A673 (cell line): ENCODE data around the gene CNTN2. TPM values are rescaled to one million over a fixed set of nuclear protein-coding genes. Genes with fewer than 3 reads are reported as not detected.

ENCODE experiments used
- BruUV-seq: library from RNA; stranded (reverse); fragments of 400-500 nt; replicated peaks from 2 replicates; lab custom pipeline; 2021; lab: Mats Ljungman, UMichigan
- CTCF ChIA-PET: fragments of 300-600 bp; sonication (Branson Sonifier 250); formaldehyde crosslinking; loops from one replicate; lab custom pipeline; 2022; ENCODE audit warnings: antibody characterized with exemption; lab: Charles Lee
- POLR2A ChIA-PET: fragments of 300-600 bp; sonication (Branson Sonifier 250); formaldehyde crosslinking; loops from one replicate; lab custom pipeline; 2022; ENCODE audit warnings: antibody characterized with exemption; ENCODE audit not compliant: low non-redundant PET; lab: Charles Lee
- DNase-seq: peaks from one replicate; pipeline ENCODE4 v3.0.0-alpha.2; 2015; ENCODE audit warnings: low spot score
- H3K27ac ChIP-seq: fragments of 200-600 bp; sonication (generic); 2 replicates; pipeline ENCODE4 v1.5.1; 2016; ENCODE audit warnings: mixed run types, low read depth, mild to moderate bottlenecking, mixed read lengths, antibody characterized with exemption, low read length; ENCODE audit not compliant: poor library complexity, severe bottlenecking
- H3K27me3 ChIP-seq: fragments of 200-600 bp; sonication (generic); replicated peaks from 2 replicates; pipeline ENCODE4 v1.6.1; 2017; ENCODE audit warnings: mixed run types, low read depth, mild to moderate bottlenecking, mixed read lengths, antibody characterized with exemption, low read length; ENCODE audit not compliant: insufficient read depth, poor library complexity
- H3K36me3 ChIP-seq: fragments of 200-600 bp; sonication (generic); 2 replicates; pipeline ENCODE4 v1.6.1; 2016; ENCODE audit warnings: mixed run types, mild to moderate bottlenecking, mixed read lengths, antibody characterized with exemption, low read length; ENCODE audit not compliant: insufficient read depth, poor library complexity, severe bottlenecking
- H3K4me1 ChIP-seq: fragments of 200-600 bp; sonication (generic); 2 replicates; pipeline ENCODE4 v1.6.1; 2017; ENCODE audit warnings: mixed run types, mild to moderate bottlenecking, mixed read lengths, antibody characterized with exemption, low read length; ENCODE audit not compliant: insufficient read depth, poor library complexity, severe bottlenecking
- H3K4me3 ChIP-seq: fragments of 200-600 bp; sonication (generic); 2 replicates; pipeline ENCODE4 v1.5.1; 2016; ENCODE audit warnings: low read depth, mixed run types, mild to moderate bottlenecking, mixed read lengths, low read length; ENCODE audit not compliant: poor library complexity, severe bottlenecking
- H3K9me3 ChIP-seq: fragments of 200-600 bp; sonication (generic); 2 replicates; pipeline ENCODE4 v1.6.1; 2016; ENCODE audit warnings: mixed run types, low read depth, mild to moderate bottlenecking, mixed read lengths, antibody characterized with exemption, low read length; ENCODE audit not compliant: poor library complexity, severe bottlenecking
- EZH2 ChIP-seq: fragments of 200-600 bp; sonication (generic); IDR thresholded peaks from 2 replicates; pipeline ENCODE4 v1.6.1; 2017; ENCODE audit warnings: borderline replicate concordance, low read depth, mild to moderate bottlenecking, mixed read lengths, antibody characterized with exemption, low read length; ENCODE audit not compliant: poor library complexity, severe bottlenecking
- intact Hi-C: fragments of 100-400 bp; cut with micrococcal nuclease; formaldehyde crosslinking; loops from one replicate; pipeline ENCODE4 v1.10.0; 2022; ENCODE audit not compliant: unreplicated experiment
- total RNA-seq: library from RNA; stranded (reverse); gene quantifications from 2 replicates; pipeline ENCODE4 v1.2.3, GENCODE V29; 2021
- TF ChIP-seq, protein P1 (sequence below): fragments of 300-800, 200-600 bp; sonication (generic); conservative IDR thresholded peaks from 2 replicates; pipeline ENCODE4 v1.5.1; 2017; ENCODE audit warnings: low read depth, mild to moderate bottlenecking, antibody characterized with exemption, low read length, moderate library complexity, mixed read lengths

CNTN2 gene
- total RNA-seq, 1 experiment from 2014 or later: not detected

DNA sequence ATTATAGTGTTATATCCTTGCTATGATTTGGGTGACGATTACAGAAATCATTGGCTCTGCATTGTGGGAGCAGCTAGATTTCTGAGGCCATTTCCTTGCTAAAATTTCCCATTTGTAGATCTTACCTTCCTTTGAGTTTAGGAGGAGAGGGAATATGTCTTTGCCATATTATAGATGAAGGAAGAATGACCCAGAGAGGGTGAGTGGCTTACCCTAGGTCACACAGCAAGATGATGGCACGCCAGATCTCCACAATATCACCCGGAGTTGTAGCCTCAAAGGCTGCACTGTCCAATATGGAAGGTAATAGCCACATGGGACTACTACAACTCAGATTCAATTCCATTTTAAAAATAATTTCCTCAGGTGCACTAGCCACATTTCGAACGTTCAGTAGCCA, 10.3 kb downstream of the CNTN2 start:
- no peak overlapping the region for H3K4me3 ChIP-seq
- BruUV-seq: no TSS peak
- CTCF ChIA-PET: no interaction called here
- no peak for DNase-seq
- H3K27ac ChIP-seq: no peak overlapping the region
- TF ChIP-seq EZH2: no peak
- TF ChIP-seq, protein P1, sequence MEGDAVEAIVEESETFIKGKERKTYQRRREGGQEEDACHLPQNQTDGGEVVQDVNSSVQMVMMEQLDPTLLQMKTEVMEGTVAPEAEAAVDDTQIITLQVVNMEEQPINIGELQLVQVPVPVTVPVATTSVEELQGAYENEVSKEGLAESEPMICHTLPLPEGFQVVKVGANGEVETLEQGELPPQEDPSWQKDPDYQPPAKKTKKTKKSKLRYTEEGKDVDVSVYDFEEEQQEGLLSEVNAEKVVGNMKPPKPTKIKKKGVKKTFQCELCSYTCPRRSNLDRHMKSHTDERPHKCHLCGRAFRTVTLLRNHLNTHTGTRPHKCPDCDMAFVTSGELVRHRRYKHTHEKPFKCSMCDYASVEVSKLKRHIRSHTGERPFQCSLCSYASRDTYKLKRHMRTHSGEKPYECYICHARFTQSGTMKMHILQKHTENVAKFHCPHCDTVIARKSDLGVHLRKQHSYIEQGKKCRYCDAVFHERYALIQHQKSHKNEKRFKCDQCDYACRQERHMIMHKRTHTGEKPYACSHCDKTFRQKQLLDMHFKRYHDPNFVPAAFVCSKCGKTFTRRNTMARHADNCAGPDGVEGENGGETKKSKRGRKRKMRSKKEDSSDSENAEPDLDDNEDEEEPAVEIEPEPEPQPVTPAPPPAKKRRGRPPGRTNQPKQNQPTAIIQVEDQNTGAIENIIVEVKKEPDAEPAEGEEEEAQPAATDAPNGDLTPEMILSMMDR: no peak
- H3K27me3 ChIP-seq: no peaks in the 10 kb centered on the region
- H3K9me3 ChIP-seq: no peaks in the 10 kb centered on the region
- H3K4me1 ChIP-seq: no peaks in the 10 kb centered on the region
- H3K36me3 ChIP-seq: no peaks in the 10 kb centered on the region
- intact Hi-C loops: no loop called here
- POLR2A ChIA-PET: no interaction called here

DNA sequence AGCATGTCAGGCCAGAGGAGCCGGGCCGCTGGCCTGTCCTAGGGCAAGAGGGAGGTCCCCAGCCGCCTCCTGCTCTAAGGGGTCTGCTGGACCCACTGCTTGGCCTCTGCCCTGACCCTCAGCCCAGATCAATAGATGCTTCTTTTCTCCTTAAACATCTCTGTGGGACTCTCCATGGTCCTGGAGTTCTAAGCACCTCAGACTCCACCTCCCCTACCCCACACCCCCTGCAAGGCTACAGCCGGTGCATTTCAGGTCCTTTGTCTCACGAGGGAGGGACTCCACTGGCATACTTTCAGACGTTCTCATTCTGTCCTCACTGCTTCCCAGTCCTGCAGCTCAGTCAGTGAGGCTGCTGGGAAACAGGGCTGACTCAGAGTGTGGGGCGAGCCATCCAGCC, 11.0 kb downstream of the CNTN2 start:
- ChIA-PET CTCF (no interaction called here), POLR2A (no interaction called here)
- H3K4me3 ChIP-seq: no peak overlapping the region
- H3K27me3 ChIP-seq: no peaks in the 10 kb centered on the region
- H3K36me3 ChIP-seq: no peaks in the 10 kb centered on the region
- no peaks in the 10 kb centered on the region for H3K4me1 ChIP-seq
- H3K9me3 ChIP-seq: no peaks in the 10 kb centered on the region
- DNase-seq: no peak
- H3K27ac ChIP-seq: no peak overlapping the region
- intact Hi-C loops: no loop called here
- no TSS peak for BruUV-seq
- no peak for TF ChIP-seq EZH2
- TF ChIP-seq, protein P1: no peak

DNA sequence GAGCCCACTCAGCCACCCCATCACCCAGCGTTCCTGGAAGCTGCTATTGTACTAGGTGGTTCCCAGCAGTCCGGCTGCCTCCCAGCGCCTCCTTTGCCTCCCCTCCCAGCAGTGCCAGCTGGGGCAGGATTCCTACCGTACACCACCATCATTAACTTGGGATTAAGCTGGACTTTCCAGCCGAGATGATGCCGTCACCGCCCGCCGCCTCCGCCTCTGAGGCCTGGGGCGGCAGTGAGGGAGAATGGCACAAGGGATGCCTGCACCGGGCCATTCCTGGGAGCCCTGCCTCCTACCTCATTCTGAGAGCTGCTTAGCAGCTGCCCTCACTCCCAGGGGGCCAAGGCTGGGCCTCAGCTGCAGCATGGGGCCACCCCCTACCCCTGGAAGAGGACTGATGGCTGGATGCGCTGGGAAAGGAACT, 13.2 kb downstream of the CNTN2 start:
- Histone ChIP-seq H3K9me3 (no peaks in the 10 kb centered on the region), H3K27me3 (no peaks in the 10 kb centered on the region), H3K27ac (no peak overlapping the region), H3K4me3 (no peak overlapping the region), H3K4me1 (no peaks in the 10 kb centered on the region), H3K36me3 (no peaks in the 10 kb centered on the region)
- ChIA-PET CTCF (interaction anchor here (1.3 kb wide), 1 partner anchor 200 kb away, joined by 3 read pairs; no protein-coding TSS in a partner anchor), POLR2A (no interaction called here)
- BruUV-seq: no TSS peak
- intact Hi-C loops: no loop called here
- TF ChIP-seq, protein P1: no peak
- no peak for TF ChIP-seq EZH2
- DNase-seq: no peak
